GM13977 (cell line): ENCODE data around the gene MAP3K21.

Experiments used
- DNase-seq: peaks from one replicate; pipeline ENCODE4 v3.0.0; 2012; ENCODE audit warnings: low spot score
- CTCF ChIP-seq: IDR thresholded peaks from 2 replicates; pipeline ENCODE4 v1.5.1; 2012; ENCODE audit warnings: mild to moderate bottlenecking, control low read depth; ENCODE audit not compliant: insufficient read depth; ENCODE audit errors: extremely low read depth, missing control alignments
- in situ Hi-C: fragments of 300-500 bp; cut with MboI; formaldehyde crosslinking; loops from one replicate; pipeline ENCODE4 v1.12.0; 2022; ENCODE audit warnings: low sequenced_read_pairs, low pct_unique_long_range_greater_than_20kb, mixed read lengths, inconsistent platforms; ENCODE audit not compliant: unreplicated experiment

MAP3K21 gene

GRCh38 chr1:233379869-233380438 is 52.4 kb downstream of the MAP3K21 start:
- TF ChIP-seq CTCF: no peak
- in situ Hi-C loops: loop anchor here (25.0 kb wide), 1 partner anchor 682 kb away; no protein-coding TSS in a partner anchor
- peak; percentile 18 for DNase-seq

GRCh38 chr1:233381806-233382205 is 54.3 kb downstream of the MAP3K21 start:
- no peak for TF ChIP-seq CTCF
- in situ Hi-C loops: loop anchor here (25.0 kb wide), 1 partner anchor 680 kb away; no protein-coding TSS in a partner anchor

GRCh38 chr1:233383984-233384383 is 56.5 kb downstream of the MAP3K21 start:
- TF ChIP-seq CTCF: no peak
- in situ Hi-C loops: loop anchor here (25.0 kb wide), 1 partner anchor 678 kb away; no protein-coding TSS in a partner anchor
- no peak for DNase-seq

More at GRCh38 chr1:233381806-233382205, 54.3 kb downstream of the MAP3K21 start:
- DNase-seq: no peak

- in situ Hi-C loops: loop anchor here (25.0 kb wide), 1 partner anchor 676 kb away; no protein-coding TSS in a partner anchor
- no peak for TF ChIP-seq CTCF
- DNase-seq: no peak
Measured at GRCh38 chr1:233386336-233386735, 58.8 kb downstream of the MAP3K21 start.

- in situ Hi-C loops: loop anchor here (25.0 kb wide), 1 partner anchor 675 kb away; no protein-coding TSS in a partner anchor
- DNase-seq: no peak
- no peak for TF ChIP-seq CTCF
Measured at GRCh38 chr1:233387585-233387984, 60.1 kb downstream of the MAP3K21 start.

- TF ChIP-seq CTCF: no peak
- in situ Hi-C loops: loop anchor here (25.0 kb wide), 1 partner anchor 673 kb away; no protein-coding TSS in a partner anchor
- no peak for DNase-seq
Measured at GRCh38 chr1:233389169-233389568, 61.6 kb downstream of the MAP3K21 start.
